Endothelial cell of umbilical vein (primary cell): ENCODE results near the gene GRID2. TPM values are rescaled to one million over a fixed set of nuclear protein-coding genes. Genes with fewer than 3 reads are reported as not detected.

Experiments used
- BruUV-seq: library from RNA; stranded (reverse); fragments of 400-500 nt; replicated peaks from 2 replicates; lab custom pipeline; 2021; lab: Mats Ljungman, UMichigan
- CTCF ChIA-PET: fragments of 300-600, 350-600 bp; sonication (Branson Sonifier 250); formaldehyde crosslinking; loops from one replicate; lab custom pipeline; 2021; ENCODE audit warnings: antibody characterized with exemption, inconsistent platforms; lab: Charles Lee
- POLR2A ChIA-PET: fragments of 300-600, 350-600 bp; sonication (Branson Sonifier 250); formaldehyde crosslinking; loops from one replicate; lab custom pipeline; 2021; ENCODE audit warnings: antibody characterized with exemption, inconsistent platforms; lab: Charles Lee
- DNase-seq: peaks from one replicate; pipeline ENCODE4 v3.0.0-alpha.2; 2011; ENCODE audit warnings: low read depth, low spot score
- FAIRE-seq: peaks from 2 replicates; lab custom pipeline; 2011; peaks lifted over from hg19 to GRCh38; lab: Jason Lieb, UNC
- H2AFZ ChIP-seq: 2 replicates; pipeline ENCODE4 v1.6.0; 2012; ENCODE audit warnings: low read depth, low read length, control low read depth, inconsistent platforms
- H3K27ac ChIP-seq: 2 replicates; pipeline ENCODE4 v1.5.1; 2011; ENCODE audit warnings: low read depth, mild to moderate bottlenecking, control low read depth, low read length, moderate library complexity; ENCODE audit not compliant: insufficient read depth
- H3K27me3 ChIP-seq, 2 experiments: 2 replicates each; pipeline versions ENCODE4 v1.6.0 to v1.6.1; 2011; ENCODE audit warnings: low read length in 2 of 2, mixed read lengths in 1 of 2; ENCODE audit not compliant: control insufficient read depth in 2 of 2, insufficient read depth in 2 of 2
- H3K36me3 ChIP-seq, 2 experiments: 2 replicates in 1 of 2; 3 replicates in 1 of 2; pipeline ENCODE4 v1.5.1; 2011; ENCODE audit warnings: low read length in 2 of 2, mild to moderate bottlenecking in 1 of 2, moderate library complexity in 1 of 2; ENCODE audit not compliant: control insufficient read depth in 2 of 2, insufficient read depth in 2 of 2; ENCODE audit errors: extremely low read depth in 1 of 2
- H3K4me1 ChIP-seq: 3 replicates; pipeline ENCODE4 v1.5.1; 2011; ENCODE audit warnings: mild to moderate bottlenecking, low read length; ENCODE audit not compliant: control insufficient read depth, insufficient read depth; ENCODE audit errors: extremely low read depth
- H3K4me2 ChIP-seq: 2 replicates; pipeline ENCODE4 v1.6.1; 2011; ENCODE audit warnings: low read length, control low read depth, mixed read lengths; ENCODE audit not compliant: insufficient read depth
- H3K4me3 ChIP-seq, 3 experiments: fragments of 200-600 bp in 1 of 3; sonication (generic), shearing (Covaris generic) in 1 of 3; replicated peaks in 1 of 3; 2 replicates each; pipeline ENCODE4 v1.5.1; 2011 to 2016; ENCODE audit warnings: control low read depth in 3 of 3, low read length in 3 of 3, mild to moderate bottlenecking in 2 of 3, inconsistent platforms in 1 of 3, low read depth in 1 of 3, moderate library complexity in 1 of 3; ENCODE audit not compliant: insufficient read depth in 1 of 3
- H3K79me2 ChIP-seq: 2 replicates; pipeline ENCODE4 v1.6.0; 2012; ENCODE audit warnings: low read length, inconsistent platforms; ENCODE audit not compliant: control insufficient read depth, insufficient read depth
- H3K9ac ChIP-seq: replicated peaks from 2 replicates; pipeline ENCODE3; 2011; ENCODE audit warnings: low read length, control low read depth; ENCODE audit not compliant: insufficient read depth; ENCODE audit errors: extremely low read depth
- H3K9me1 ChIP-seq: replicated peaks from 3 replicates; pipeline ENCODE4 v1.6.0; 2011; ENCODE audit warnings: mild to moderate bottlenecking, low read length; ENCODE audit not compliant: control insufficient read depth, insufficient read depth; ENCODE audit errors: extremely low read depth
- H3K9me3 ChIP-seq: replicated peaks from 2 replicates; pipeline ENCODE4 v1.5.1; 2012; ENCODE audit warnings: low read length, inconsistent platforms; ENCODE audit not compliant: control insufficient read depth, insufficient read depth
- H4K20me1 ChIP-seq: replicated peaks from 2 replicates; pipeline ENCODE3; 2011; ENCODE audit warnings: mild to moderate bottlenecking, low read length; ENCODE audit not compliant: control insufficient read depth, insufficient read depth; ENCODE audit errors: extremely low read depth
- CTCF ChIP-seq, 2 donors: IDR thresholded peaks; 1 replicate in 1 of 2; 2 replicates in 1 of 2; pipeline ENCODE4 v1.5.1; 2011; ENCODE audit warnings: low read length in 2 of 2, mild to moderate bottlenecking in 2 of 2, moderate library complexity in 2 of 2, control low read depth in 1 of 2, inconsistent platforms in 1 of 2, low read depth in 1 of 2; ENCODE audit not compliant: insufficient read depth in 1 of 2; ENCODE audit errors: extremely low read depth in 1 of 2
- EZH2 ChIP-seq: IDR thresholded peaks from 2 replicates; pipeline ENCODE4 v1.6.1; 2012; ENCODE audit warnings: borderline replicate concordance, low read depth, mild to moderate bottlenecking, moderate library complexity, low read length, inconsistent platforms; ENCODE audit not compliant: severe bottlenecking
- FOS ChIP-seq: IDR thresholded peaks from 2 replicates; pipeline ENCODE4 v1.6.1; 2011; ENCODE audit warnings: mild to moderate bottlenecking, low read length, moderate library complexity, borderline replicate concordance; ENCODE audit not compliant: insufficient read depth
- GATA2 ChIP-seq: IDR thresholded peaks from 2 replicates; pipeline ENCODE4 v1.7.0; 2011; ENCODE audit warnings: low read depth, mild to moderate bottlenecking, moderate library complexity, mixed read lengths, low read length; ENCODE audit not compliant: insufficient read length, insufficient read depth
- JUN ChIP-seq: IDR thresholded peaks from 2 replicates; pipeline ENCODE4 v1.6.1; 2011; ENCODE audit warnings: borderline replicate concordance, low read depth; ENCODE audit not compliant: insufficient read length, insufficient read depth
- MAX ChIP-seq: IDR thresholded peaks from 2 replicates; pipeline ENCODE4 v1.6.1; 2011; ENCODE audit not compliant: insufficient read depth, insufficient read length
- MYC ChIP-seq: IDR thresholded peaks from one replicate; pipeline ENCODE4 v1.6.1; 2011; ENCODE audit warnings: mild to moderate bottlenecking, low read depth, low read length
- POLR2A ChIP-seq: IDR thresholded peaks from 2 replicates; pipeline ENCODE4 v1.6.1; 2012; ENCODE audit warnings: low read depth, mild to moderate bottlenecking, control low read depth, low read length
- POLR2AphosphoS5 ChIP-seq: IDR thresholded peaks from 2 replicates; pipeline ENCODE4 v1.6.1; 2012; ENCODE audit warnings: low read depth, mild to moderate bottlenecking, control low read depth, low read length, moderate library complexity; ENCODE audit not compliant: insufficient read depth
- dilution Hi-C: fragments of 300-500 bp; cut with MboI; formaldehyde crosslinking; loops from one replicate; pipeline ENCODE4 v1.15.0; 2019; ENCODE audit warnings: low sequenced_read_pairs; ENCODE audit not compliant: extremely low pct_ligation_motif_present
- intact Hi-C: fragments of 100-400 bp; cut with micrococcal nuclease; formaldehyde crosslinking; loops from one replicate; pipeline ENCODE4 v1.10.0; 2022
- polyA plus RNA-seq, 4 experiments: library from polyadenylated mRNA; depleted of rRNA in 3 of 4; stranded (reverse) in 3 of 4; unstranded in 1 of 4; fragments of >200 nt; gene quantifications; 2 replicates each; pipeline versions ENCODE4 v1.2.1 to v1.2.3, GENCODE V29; 2011 to 2012; ENCODE audit warnings: missing spikeins in 1 of 4
- total RNA-seq: library from RNA; stranded (reverse); gene quantifications from 2 replicates; pipeline ENCODE4 v1.2.3, GENCODE V29; 2021

Gene GRID2
- total and polyA plus RNA-seq, 2 donors (not counting 3 experiments of a cell fraction or from before 2014, with no cell fraction given), result not detected

GRCh38 chr4:93016350-93016749, 712.6 kb downstream of the GRID2 start:
- no peak overlapping the region for H3K4me2 ChIP-seq

More at GRCh38 chr4:93016350-93016749, 712.6 kb downstream of the GRID2 start:
- TF ChIP-seq MAX (no peak), POLR2AphosphoS5 (no peak), JUN (no peak), FOS (no peak), CTCF (IDR thresholded peaks at IDR 0.05; ENCODE audit: extremely low read depth in 1 of 2, insufficient read depth in 1 of 2, low read depth in 1 of 2, low read length in 2 of 2) (no peak), EZH2 (no peak), POLR2A (no peak), MYC (no peak), GATA2 (no peak)
- DNase-seq, result no peak
- BruUV-seq, result no TSS peak
- Histone ChIP-seq H3K36me3 (no peaks in the 10 kb centered on the region), H3K9ac (no peak overlapping the region), H2AFZ (no peak overlapping the region), H3K4me1 (no peaks in the 10 kb centered on the region), H3K9me1 (no peaks in the 10 kb centered on the region), H3K9me3 (no peaks in the 10 kb centered on the region), H4K20me1 (no peaks in the 10 kb centered on the region), H3K4me3 (no peak overlapping the region), H3K79me2 (no peaks in the 10 kb centered on the region), H3K27me3 (no peaks in the 10 kb centered on the region), H3K27ac (no peak overlapping the region)
- ChIA-PET POLR2A (no interaction called here), CTCF (interaction anchor here (1.2 to 1.5 kb wide), 2 partner anchors 12 to 15 kb away, joined by 3 read pairs; no protein-coding TSS in a partner anchor)
- dilution Hi-C loops (no loop called here), intact Hi-C loops (no loop called here)
- no peak for FAIRE-seq
